NCI-H526 treated with DMSO at 0.1 percent for 48 hours (cell line): ENCODE measurements around the gene TNK2.
"Not testable (repeated sequence)": the region's sequence is repeated elsewhere in the genome, so short reads cannot be mapped to it uniquely, and the experiment has no call there.

ENCODE experiments used
- DNase-seq: peaks from one replicate; lab custom pipeline; 2025; lab: John Stamatoyannopoulos, UW

The TNK2 gene

GRCh38 chr3:195885036-195885891, 23.1 kb downstream of the TNK2 start:
- DNase-seq = no peak

GRCh38 chr3:195884691-195885035, 23.7 kb downstream of the TNK2 start:
- no peak for DNase-seq

GRCh38 chr3:195883801-195884200, 24.6 kb downstream of the TNK2 start:
- no peak for DNase-seq

- no peak for DNase-seq
These were observed 25.2 kb downstream of the TNK2 start for GRCh38 chr3:195883160-195883559.

- no peak for DNase-seq
These were observed 26.3 kb downstream of the TNK2 start for GRCh38 chr3:195882002-195882441.

GRCh38 chr3:195881276-195881988, 26.9 kb downstream of the TNK2 start:
- no peak for DNase-seq

GRCh38 chr3:195880037-195880431, 28.3 kb downstream of the TNK2 start:
- DNase-seq = no peak

- peak; percentile 12 for DNase-seq
These were observed 28.8 kb downstream of the TNK2 start for GRCh38 chr3:195879416-195880036.

GRCh38 chr3:195878424-195879274, 29.7 kb downstream of the TNK2 start:
- no peak for DNase-seq

GRCh38 chr3:195877767-195878423, 30.5 kb downstream of the TNK2 start:
- no peak for DNase-seq

GRCh38 chr3:195877136-195877715, 31.1 kb downstream of the TNK2 start:
- DNase-seq = no peak

- no peak for DNase-seq
These were observed 31.9 kb downstream of the TNK2 start for GRCh38 chr3:195876297-195877064.

- no peak for DNase-seq
These were observed 32.7 kb downstream of the TNK2 start for GRCh38 chr3:195875482-195876236.

- no peak for DNase-seq
These were observed 34.4 kb downstream of the TNK2 start for GRCh38 chr3:195873971-195874370.

- DNase-seq = no peak
These were observed 35.0 kb downstream of the TNK2 start for GRCh38 chr3:195873281-195873887.

- DNase-seq = no peak
These were observed 35.6 kb downstream of the TNK2 start for GRCh38 chr3:195872800-195873199.

GRCh38 chr3:195872097-195872496, 36.3 kb downstream of the TNK2 start:
- DNase-seq = no peak

GRCh38 chr3:195871686-195872085, 36.7 kb downstream of the TNK2 start:
- DNase-seq = not testable (repeated sequence)

- no peak for DNase-seq
These were observed 37.4 kb downstream of the TNK2 start for GRCh38 chr3:195870937-195871336.
